ENCODE results near the gene HPCA.

The HPCA gene

GRCh38 chr1:32884726-32885125 is 1.6 kb upstream of the HPCA start:
- H3K4me3 ChIP-seq (ENCODE audit: low read depth, low read length) = no peak overlapping the region
- TF ChIP-seq CTCF (IDR thresholded peaks at IDR 0.05; ENCODE audit: control insufficient read depth, extremely low read depth, insufficient read depth) = no peak
- DNase-seq (ENCODE audit: low read depth) = no peak

GRCh38 chr1:32885676-32886003 is 651 bp upstream of the HPCA start:
- no peak overlapping the region for H3K4me3 ChIP-seq (ENCODE audit: low read depth, low read length)
- DNase-seq (ENCODE audit: low read depth) = no peak
- TF ChIP-seq CTCF (IDR thresholded peaks at IDR 0.05; ENCODE audit: control insufficient read depth, extremely low read depth, insufficient read depth) = no peak

- no peak for TF ChIP-seq CTCF (IDR thresholded peaks at IDR 0.05; ENCODE audit: control insufficient read depth, extremely low read depth, insufficient read depth)
- DNase-seq (ENCODE audit: low read depth) = no peak
- no peak overlapping the region for H3K4me3 ChIP-seq (ENCODE audit: low read depth, low read length)
Observed at GRCh38 chr1:32886828-32887414, 630 bp downstream of the HPCA start.

- TF ChIP-seq CTCF (IDR thresholded peaks at IDR 0.05; ENCODE audit: control insufficient read depth, extremely low read depth, insufficient read depth) = no peak
- no peak overlapping the region for H3K4me3 ChIP-seq (ENCODE audit: low read depth, low read length)
- DNase-seq (ENCODE audit: low read depth) = no peak
Observed at GRCh38 chr1:32887623-32888022, 1.3 kb downstream of the HPCA start.

- no peak for TF ChIP-seq CTCF (IDR thresholded peaks at IDR 0.05; ENCODE audit: control insufficient read depth, extremely low read depth, insufficient read depth)
- H3K4me3 ChIP-seq (ENCODE audit: low read depth, low read length) = no peak overlapping the region
- DNase-seq (ENCODE audit: low read depth) = no peak
Observed at GRCh38 chr1:32888134-32888533, 1.8 kb downstream of the HPCA start.

- DNase-seq (ENCODE audit: low read depth) = no peak
- TF ChIP-seq CTCF (IDR thresholded peaks at IDR 0.05; ENCODE audit: control insufficient read depth, extremely low read depth, insufficient read depth) = no peak
- no peak overlapping the region for H3K4me3 ChIP-seq (ENCODE audit: low read depth, low read length)
Observed at GRCh38 chr1:32888677-32889420, 2.6 kb downstream of the HPCA start.

All from LNCaP clone FGC (cell line).